ENCODE measurements around the gene NAPEPLD. TPM values are rescaled to one million over a fixed set of nuclear protein-coding genes. Genes with fewer than 3 reads are reported as not detected.
"Not testable (repeated sequence)": the region's sequence is repeated elsewhere in the genome, so short reads cannot be mapped to it uniquely, and the experiment has no call there.

The NAPEPLD gene
- total RNA-seq, 4 donors from 2014 or later, result 10.2 to 22.8 (median 15.4) TPM

- Histone ChIP-seq H3K9me3 (no peaks in the 10 kb centered on the region), H3K4me1 (peaks cover 0 to 30% (median 8%) of the 10 kb centered on the region in 4 donors), H3K27ac (no peak overlapping the region), H3K36me3 (peaks cover 0 to 14% (median 0%) of the 10 kb centered on the region in 3 donors), H3K4me3 (no peak overlapping the region), H3K27me3 (no peaks in the 10 kb centered on the region)
- TF ChIP-seq POLR2A (IDR thresholded peaks at IDR 0.05) (no peak), EP300 (IDR thresholded peaks at IDR 0.05) (no peak), CTCF (IDR thresholded peaks at IDR 0.05) (no peak)
- no peak for DNase-seq (ENCODE audit: low spot score in 2 of 2)
- 81 to 93% methylated on average over 3 of the region's 3 CpGs for WGBS, 2 donors
Observed at GRCh38 chr7:103079836-103080235, 69.1 kb downstream of the NAPEPLD start.

GRCh38 chr7:103078226-103078625, 70.7 kb downstream of the NAPEPLD start:
- not testable (repeated sequence) for DNase-seq (ENCODE audit: low spot score in 2 of 2); H3K4me3 ChIP-seq; H3K36me3 ChIP-seq; H3K27me3 ChIP-seq; H3K27ac ChIP-seq; H3K9me3 ChIP-seq
- 76 to 77% methylated on average over 6 of the region's 6 CpGs for WGBS, 2 donors
- H3K4me1 ChIP-seq, result peaks cover 0 to 38% (median 10%) of the 10 kb centered on the region in 4 donors

- TF ChIP-seq EP300 (IDR thresholded peaks at IDR 0.05) (no peak), POLR2A (IDR thresholded peaks at IDR 0.05) (no peak)
- Histone ChIP-seq H3K27ac (no peak overlapping the region), H3K4me3 (no peak overlapping the region), H3K27me3 (no peaks in the 10 kb centered on the region), H3K4me1 (peaks cover 0 to 38% (median 10%) of the 10 kb centered on the region in 4 donors), H3K36me3 (no peaks in the 10 kb centered on the region), H3K9me3 (no peaks in the 10 kb centered on the region)
- DNase-seq (ENCODE audit: low spot score in 2 of 2), result no peak
- WGBS, 2 donors, result 77 to 85% methylated on average over 3 of the region's 3 CpGs
Observed at GRCh38 chr7:103077318-103077717, 71.6 kb downstream of the NAPEPLD start.

- DNase-seq (ENCODE audit: low spot score in 2 of 2), result no peak
- TF ChIP-seq EP300 (IDR thresholded peaks at IDR 0.05) (no peak), CTCF (IDR thresholded peaks at IDR 0.05) (no peak)
- Histone ChIP-seq H3K27ac (no peak overlapping the region), H3K27me3 (no peaks in the 10 kb centered on the region), H3K4me1 (peaks cover 0 to 36% (median 10%) of the 10 kb centered on the region in 4 donors), H3K4me3 (no peak overlapping the region), H3K36me3 (no peaks in the 10 kb centered on the region), H3K9me3 (no peaks in the 10 kb centered on the region)
- 86% methylated on average over 7 of the region's 7 CpGs for WGBS, 2 donors
Observed at GRCh38 chr7:103076764-103077163, 72.1 kb downstream of the NAPEPLD start.

- Histone ChIP-seq H3K27me3 (no peaks in the 10 kb centered on the region), H3K4me1 (peaks cover 0 to 35% (median 10%) of the 10 kb centered on the region in 4 donors), H3K4me3 (peak overlapping the region; percentile 61 to 85 (median 70)), H3K27ac (peak overlapping the region; percentile 73 to 96 (median 91)), H3K9me3 (no peaks in the 10 kb centered on the region), H3K36me3 (no peaks in the 10 kb centered on the region)
- DNase-seq (ENCODE audit: low spot score in 2 of 2), result peak; percentile 23 to 31
- TF ChIP-seq CTCF (IDR thresholded peaks at IDR 0.05) (no peak), EP300 (IDR thresholded peaks at IDR 0.05) (no peak), POLR2A (IDR thresholded peaks at IDR 0.05) (no peak)
- WGBS, 2 donors, result 0 to 1% methylated on average over 21 to 28 of the region's 36 CpGs
Observed at GRCh38 chr7:103075337-103075918, 73.5 kb downstream of the NAPEPLD start.

GRCh38 chr7:103074519-103075336, 74.2 kb downstream of the NAPEPLD start, which contains the start of the genes ARMC10 and FBXL13:
Gene ARMC10 (plus strand): TSS chr7:103075140. CDS start chr7:103075273, 133 bp downstream.
Gene FBXL13 (minus strand): TSS chr7:103074796.
- WGBS, 2 donors, result 0 to 1% methylated on average over 44 to 51 of the region's 83 CpGs
- peak; percentile 71 to 81 for DNase-seq (ENCODE audit: low spot score in 2 of 2)
- Histone ChIP-seq H3K4me1 (peaks cover 0 to 35% (median 10%) of the 10 kb centered on the region in 4 donors), H3K4me3 (peak within 1 kb of the TSS; percentile 61 to 85 (median 70)), H3K9me3 (no peaks in the 10 kb centered on the region), H3K36me3 (no peaks in the 10 kb centered on the region), H3K27ac (peak within 1 kb of the TSS; percentile 73 to 96 (median 91)), H3K27me3 (no peaks in the 10 kb centered on the region)
- TF ChIP-seq CTCF (IDR thresholded peaks at IDR 0.05) (peak; percentile 8 to 73 (median 52)), POLR2A (IDR thresholded peaks at IDR 0.05) (peak; percentile 62 to 67), EP300 (IDR thresholded peaks at IDR 0.05) (peak in 1 of 2 donors; percentile 75)

Measured in tibial nerve (tissue), 4 donors.